ENCODE data around the gene KCNH5.

DNA sequence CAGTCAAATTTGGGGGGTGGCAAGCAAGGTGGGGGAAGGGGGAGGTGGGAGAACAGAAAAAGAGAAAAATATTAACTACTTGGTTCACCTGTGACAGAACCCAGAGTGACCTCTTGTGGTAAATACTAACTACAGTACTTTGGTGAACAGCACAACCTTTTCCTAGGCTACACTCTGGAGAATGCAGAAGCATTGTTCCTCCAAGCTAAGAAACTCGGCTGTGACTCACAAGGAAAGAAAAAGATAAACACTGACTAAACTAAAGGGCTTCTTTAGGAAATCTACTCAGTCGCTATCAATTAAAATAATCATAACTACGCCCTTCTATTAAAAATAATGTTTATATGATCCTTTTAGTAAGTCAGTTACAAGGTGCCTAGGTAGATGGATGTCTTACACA is 5.4 kb downstream of the KCNH5 start:
- TF ChIP-seq, protein P1, sequence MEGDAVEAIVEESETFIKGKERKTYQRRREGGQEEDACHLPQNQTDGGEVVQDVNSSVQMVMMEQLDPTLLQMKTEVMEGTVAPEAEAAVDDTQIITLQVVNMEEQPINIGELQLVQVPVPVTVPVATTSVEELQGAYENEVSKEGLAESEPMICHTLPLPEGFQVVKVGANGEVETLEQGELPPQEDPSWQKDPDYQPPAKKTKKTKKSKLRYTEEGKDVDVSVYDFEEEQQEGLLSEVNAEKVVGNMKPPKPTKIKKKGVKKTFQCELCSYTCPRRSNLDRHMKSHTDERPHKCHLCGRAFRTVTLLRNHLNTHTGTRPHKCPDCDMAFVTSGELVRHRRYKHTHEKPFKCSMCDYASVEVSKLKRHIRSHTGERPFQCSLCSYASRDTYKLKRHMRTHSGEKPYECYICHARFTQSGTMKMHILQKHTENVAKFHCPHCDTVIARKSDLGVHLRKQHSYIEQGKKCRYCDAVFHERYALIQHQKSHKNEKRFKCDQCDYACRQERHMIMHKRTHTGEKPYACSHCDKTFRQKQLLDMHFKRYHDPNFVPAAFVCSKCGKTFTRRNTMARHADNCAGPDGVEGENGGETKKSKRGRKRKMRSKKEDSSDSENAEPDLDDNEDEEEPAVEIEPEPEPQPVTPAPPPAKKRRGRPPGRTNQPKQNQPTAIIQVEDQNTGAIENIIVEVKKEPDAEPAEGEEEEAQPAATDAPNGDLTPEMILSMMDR (conservative IDR thresholded peaks at IDR 0.05; ENCODE audit: low read length), result peak; percentile 49
- TF ChIP-seq EZH2phosphoT487 (IDR thresholded peaks at IDR 0.05; ENCODE audit: borderline replicate concordance), result no peak
